HEK293 (cell line): ENCODE results near the gene TCEAL7.

Source experiments
- CTCF ChIA-PET: fragments of 350-600 bp; formaldehyde crosslinking; extraction: SDS; loops from one replicate; lab custom pipeline; 2021; ENCODE audit warnings: antibody characterized with exemption; lab: Yijun Ruan, JAX
- POLR2A ChIA-PET: fragments of 300-600 bp; formaldehyde crosslinking; extraction: SDS; loops from one replicate; lab custom pipeline; 2020; ENCODE audit warnings: antibody characterized with exemption, inconsistent platforms; lab: Yijun Ruan, JAX
- H3K27ac ChIP-seq: fragments of 200-500 bp; sonication (Bioruptor generic); 2 replicates; pipeline ENCODE4 v1.5.1; 2014; ENCODE audit warnings: low read depth, low read length, control low read depth, inconsistent platforms; ENCODE audit errors: extremely low read depth
- H3K36me3 ChIP-seq, 2 experiments: fragments of 200-500 bp in 1 of 2; sonication (Bioruptor generic) in 1 of 2; 1 replicate in 1 of 2; 2 replicates in 1 of 2; pipeline ENCODE4 v1.5.1; 2014 to 2017; ENCODE audit warnings: inconsistent platforms in 2 of 2, low read length in 2 of 2; ENCODE audit not compliant: control insufficient read depth in 2 of 2, insufficient read depth in 1 of 2
- H3K4me1 ChIP-seq: fragments of 200-500 bp; sonication (Bioruptor generic); 2 replicates; pipeline ENCODE4 v1.5.1; 2014; ENCODE audit warnings: mild to moderate bottlenecking, low read length, inconsistent platforms; ENCODE audit not compliant: control insufficient read depth, insufficient read depth
- H3K4me3 ChIP-seq: 2 replicates; pipeline ENCODE4 v1.5.1; 2011; ENCODE audit warnings: low read depth, mild to moderate bottlenecking, control low read depth, low read length, moderate library complexity
- H3K9me3 ChIP-seq: fragments of 200-500 bp; sonication (Bioruptor generic); 2 replicates; pipeline ENCODE4 v1.5.1; 2014; ENCODE audit warnings: low read depth, low read length, inconsistent platforms; ENCODE audit not compliant: control insufficient read depth, insufficient read depth
- GLIS1 ChIP-seq: fragments of 450-650 bp; formaldehyde crosslinking; IDR thresholded peaks from 2 replicates; pipeline ENCODE4 v1.5.1; 2016; ENCODE audit warnings: missing biosample characterization, missing genetic modification characterization
- GLIS2 ChIP-seq: fragments of 450-650 bp; formaldehyde crosslinking; IDR thresholded peaks from 2 replicates; pipeline ENCODE4 v1.5.1; 2016; ENCODE audit warnings: missing biosample characterization, missing genetic modification characterization
- KLF8 ChIP-seq: fragments of 450-650 bp; formaldehyde crosslinking; IDR thresholded peaks from 2 replicates; pipeline ENCODE4 v1.5.1; 2016; ENCODE audit warnings: missing biosample characterization, missing genetic modification characterization
- SP2 ChIP-seq: fragments of 450-650 bp; formaldehyde crosslinking; IDR thresholded peaks from 2 replicates; pipeline ENCODE4 v1.5.1; 2016; ENCODE audit warnings: missing biosample characterization, missing genetic modification characterization
- SP3 ChIP-seq: fragments of 450-650 bp; formaldehyde crosslinking; IDR thresholded peaks from 2 replicates; pipeline ENCODE4 v1.5.1; 2016; ENCODE audit warnings: missing biosample characterization, missing genetic modification characterization
- ZBTB17 ChIP-seq: fragments of 450-650 bp; formaldehyde crosslinking; IDR thresholded peaks from 2 replicates; pipeline ENCODE4 v1.5.1; 2016; ENCODE audit warnings: missing biosample characterization, missing genetic modification characterization
- ZFP69B ChIP-seq: fragments of 450-650 bp; formaldehyde crosslinking; IDR thresholded peaks from 2 replicates; pipeline ENCODE4 v1.5.1; 2016; ENCODE audit warnings: missing biosample characterization, missing genetic modification characterization
- ZNF133 ChIP-seq: fragments of 450-650 bp; formaldehyde crosslinking; IDR thresholded peaks from 2 replicates; pipeline ENCODE4 v1.5.1; 2016; ENCODE audit warnings: missing biosample characterization, missing genetic modification characterization
- ZNF146 ChIP-seq: fragments of 450-650 bp; formaldehyde crosslinking; IDR thresholded peaks from 2 replicates; pipeline ENCODE4 v1.5.1; 2016; ENCODE audit warnings: missing biosample characterization, missing genetic modification characterization
- ZNF202 ChIP-seq: fragments of 450-650 bp; formaldehyde crosslinking; IDR thresholded peaks from 2 replicates; pipeline ENCODE4 v1.5.1; 2016; ENCODE audit warnings: missing biosample characterization, missing genetic modification characterization, borderline replicate concordance
- ZNF214 ChIP-seq: fragments of 450-650 bp; formaldehyde crosslinking; IDR thresholded peaks from 2 replicates; pipeline ENCODE4 v1.5.1; 2017; ENCODE audit warnings: missing biosample characterization, mild to moderate bottlenecking, missing genetic modification characterization, borderline replicate concordance
- ZNF248 ChIP-seq: fragments of 450-650 bp; formaldehyde crosslinking; IDR thresholded peaks from 2 replicates; pipeline ENCODE4 v1.5.1; 2017; ENCODE audit warnings: missing biosample characterization, missing genetic modification characterization
- ZNF311 ChIP-seq: fragments of 450-650 bp; formaldehyde crosslinking; IDR thresholded peaks from 2 replicates; pipeline ENCODE4 v1.5.1; 2017; ENCODE audit warnings: missing biosample characterization, missing genetic modification characterization, borderline replicate concordance
- ZNF350 ChIP-seq: fragments of 450-650 bp; formaldehyde crosslinking; IDR thresholded peaks from 2 replicates; pipeline ENCODE4 v1.5.0; 2017; ENCODE audit warnings: missing biosample characterization, mild to moderate bottlenecking, missing genetic modification characterization
- ZNF37A ChIP-seq: fragments of 450-650 bp; IDR thresholded peaks from 2 replicates; pipeline ENCODE4 v1.5.1; 2018; ENCODE audit warnings: missing biosample characterization, missing genetic modification characterization
- ZNF48 ChIP-seq: fragments of 450-650 bp; formaldehyde crosslinking; IDR thresholded peaks from 2 replicates; pipeline ENCODE4 v1.5.1; 2016; ENCODE audit warnings: missing biosample characterization, missing genetic modification characterization
- ZNF596 ChIP-seq: fragments of 450-650 bp; IDR thresholded peaks from 2 replicates; pipeline ENCODE4 v1.5.0; 2018; ENCODE audit warnings: missing biosample characterization, mild to moderate bottlenecking, missing genetic modification characterization, moderate library complexity
- ZNF600 ChIP-seq: fragments of 450-650 bp; formaldehyde crosslinking; IDR thresholded peaks from 2 replicates; pipeline ENCODE4 v1.5.1; 2016; ENCODE audit warnings: missing biosample characterization, missing genetic modification characterization
- ZNF624 ChIP-seq: fragments of 450-650 bp; formaldehyde crosslinking; IDR thresholded peaks from 2 replicates; pipeline ENCODE4 v1.5.1; 2017; ENCODE audit warnings: missing biosample characterization, missing genetic modification characterization
- ZNF664 ChIP-seq: fragments of 450-650 bp; formaldehyde crosslinking; IDR thresholded peaks from 2 replicates; pipeline ENCODE4 v1.5.1; 2016; ENCODE audit warnings: missing biosample characterization, missing genetic modification characterization
- ZNF707 ChIP-seq: fragments of 450-650 bp; formaldehyde crosslinking; IDR thresholded peaks from 2 replicates; pipeline ENCODE4 v1.5.1; 2016; ENCODE audit warnings: missing biosample characterization, missing genetic modification characterization
- ZNF776 ChIP-seq: fragments of 450-650 bp; formaldehyde crosslinking; IDR thresholded peaks from 2 replicates; pipeline ENCODE4 v1.5.0; 2017; ENCODE audit warnings: missing biosample characterization, missing genetic modification characterization, borderline replicate concordance
- ZSCAN30 ChIP-seq: fragments of 450-650 bp; IDR thresholded peaks from 2 replicates; pipeline ENCODE4 v1.5.1; 2018; ENCODE audit warnings: missing biosample characterization, mild to moderate bottlenecking, missing genetic modification characterization, moderate library complexity
- TF ChIP-seq, protein P1 (sequence below): fragments of 450-650 bp; formaldehyde crosslinking; IDR thresholded peaks from 2 replicates; pipeline ENCODE4 v1.5.1; 2016; ENCODE audit warnings: missing biosample characterization, missing genetic modification characterization
- TF ChIP-seq, protein P2 (sequence below): fragments of 450-650 bp; formaldehyde crosslinking; IDR thresholded peaks from 2 replicates; pipeline ENCODE4 v1.5.1; 2016; ENCODE audit warnings: missing biosample characterization, missing genetic modification characterization
- TF ChIP-seq, protein P3 (sequence below): fragments of 450-650 bp; formaldehyde crosslinking; IDR thresholded peaks from 2 replicates; pipeline ENCODE4 v1.5.1; 2016; ENCODE audit warnings: missing biosample characterization, missing genetic modification characterization, low read depth
- TF ChIP-seq, protein P4 (sequence below): fragments of 450-650 bp; formaldehyde crosslinking; IDR thresholded peaks from 2 replicates; pipeline ENCODE4 v1.5.1; 2016; ENCODE audit warnings: missing biosample characterization, missing genetic modification characterization
- TF ChIP-seq, protein P5 (sequence below): fragments of 450-650 bp; formaldehyde crosslinking; IDR thresholded peaks from 2 replicates; pipeline ENCODE4 v1.5.1; 2016; ENCODE audit warnings: missing biosample characterization, missing genetic modification characterization
- TF ChIP-seq, protein P6 (sequence below): fragments of 450-650 bp; formaldehyde crosslinking; IDR thresholded peaks from 2 replicates; pipeline ENCODE4 v1.5.1; 2017; ENCODE audit warnings: missing biosample characterization, missing genetic modification characterization

Gene TCEAL7, protein sequence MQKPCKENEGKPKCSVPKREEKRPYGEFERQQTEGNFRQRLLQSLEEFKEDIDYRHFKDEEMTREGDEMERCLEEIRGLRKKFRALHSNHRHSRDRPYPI

DNA sequence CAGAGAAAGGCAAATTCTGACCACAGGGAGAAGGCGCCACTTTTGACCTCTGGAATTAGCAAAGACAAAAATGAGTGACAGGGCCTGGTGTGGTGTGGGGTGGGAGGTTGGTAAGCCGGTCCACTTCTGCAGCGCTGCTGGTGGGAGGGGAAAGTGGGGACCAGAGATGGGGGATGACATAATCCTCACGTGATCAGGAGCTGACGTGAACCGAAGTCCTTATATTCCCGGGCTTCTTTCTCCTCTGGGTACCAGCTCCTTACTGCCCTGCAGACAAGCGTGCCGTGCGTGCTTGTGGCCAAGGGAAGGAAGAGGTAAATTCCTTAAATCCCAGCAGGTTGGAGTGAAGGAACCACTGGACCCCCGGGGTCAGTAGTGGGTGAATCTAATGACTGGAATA lies at the start of gene TCEAL7:
TSS of gene TCEAL7 (plus strand) at position 249 of the 400 bp plus-strand sequence. CDS start 1,165 bp downstream, outside the sequence.
- Histone ChIP-seq H3K9me3 (no peaks in the 10 kb centered on the region), H3K36me3 (no peaks in the 10 kb centered on the region), H3K27ac (no peak within 1 kb of the TSS), H3K4me3 (no peak within 1 kb of the TSS; the same call in 1 of the 2 replicates), H3K4me1 (no peaks in the 10 kb centered on the region)
- TF ChIP-seq ZSCAN30 (no peak), ZBTB17 (tag by site-specific recombination) (no peak), ZNF350 (tag by site-specific recombination) (no peak), ZNF214 (tag by site-specific recombination) (no peak), ZNF664 (no peak), ZFP69B (tag by site-specific recombination) (no peak), ZNF37A (tag by site-specific recombination) (no peak), ZNF311 (tag by site-specific recombination) (no peak), GLIS2 (tag by site-specific recombination) (no peak), KLF8 (tag by site-specific recombination) (0 out of 2 replicates have a peak, but pooled peaks have one; percentile 16), ZNF48 (tag by site-specific recombination) (no peak), ZNF133 (tag by site-specific recombination) (no peak), ZNF202 (tag by site-specific recombination) (no peak), ZNF248 (tag by site-specific recombination) (no peak), ZNF707 (tag by site-specific recombination) (no peak), ZNF146 (tag by site-specific recombination) (no peak), ZNF776 (tag by site-specific recombination) (no peak), SP2 (0 out of 2 replicates have a peak, but pooled peaks have one; percentile 11), GLIS1 (tag by site-specific recombination) (no peak), SP3 (tag by site-specific recombination) (no peak), ZNF624 (no peak), ZNF600 (tag by site-specific recombination) (no peak), ZNF596 (tag by site-specific recombination) (no peak)
- TF ChIP-seq, protein P1, sequence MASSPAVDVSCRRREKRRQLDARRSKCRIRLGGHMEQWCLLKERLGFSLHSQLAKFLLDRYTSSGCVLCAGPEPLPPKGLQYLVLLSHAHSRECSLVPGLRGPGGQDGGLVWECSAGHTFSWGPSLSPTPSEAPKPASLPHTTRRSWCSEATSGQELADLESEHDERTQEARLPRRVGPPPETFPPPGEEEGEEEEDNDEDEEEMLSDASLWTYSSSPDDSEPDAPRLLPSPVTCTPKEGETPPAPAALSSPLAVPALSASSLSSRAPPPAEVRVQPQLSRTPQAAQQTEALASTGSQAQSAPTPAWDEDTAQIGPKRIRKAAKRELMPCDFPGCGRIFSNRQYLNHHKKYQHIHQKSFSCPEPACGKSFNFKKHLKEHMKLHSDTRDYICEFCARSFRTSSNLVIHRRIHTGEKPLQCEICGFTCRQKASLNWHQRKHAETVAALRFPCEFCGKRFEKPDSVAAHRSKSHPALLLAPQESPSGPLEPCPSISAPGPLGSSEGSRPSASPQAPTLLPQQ (tag by site-specific recombination): peak; percentile 55; the same call in 1 of the 2 replicates
- TF ChIP-seq, protein P2, sequence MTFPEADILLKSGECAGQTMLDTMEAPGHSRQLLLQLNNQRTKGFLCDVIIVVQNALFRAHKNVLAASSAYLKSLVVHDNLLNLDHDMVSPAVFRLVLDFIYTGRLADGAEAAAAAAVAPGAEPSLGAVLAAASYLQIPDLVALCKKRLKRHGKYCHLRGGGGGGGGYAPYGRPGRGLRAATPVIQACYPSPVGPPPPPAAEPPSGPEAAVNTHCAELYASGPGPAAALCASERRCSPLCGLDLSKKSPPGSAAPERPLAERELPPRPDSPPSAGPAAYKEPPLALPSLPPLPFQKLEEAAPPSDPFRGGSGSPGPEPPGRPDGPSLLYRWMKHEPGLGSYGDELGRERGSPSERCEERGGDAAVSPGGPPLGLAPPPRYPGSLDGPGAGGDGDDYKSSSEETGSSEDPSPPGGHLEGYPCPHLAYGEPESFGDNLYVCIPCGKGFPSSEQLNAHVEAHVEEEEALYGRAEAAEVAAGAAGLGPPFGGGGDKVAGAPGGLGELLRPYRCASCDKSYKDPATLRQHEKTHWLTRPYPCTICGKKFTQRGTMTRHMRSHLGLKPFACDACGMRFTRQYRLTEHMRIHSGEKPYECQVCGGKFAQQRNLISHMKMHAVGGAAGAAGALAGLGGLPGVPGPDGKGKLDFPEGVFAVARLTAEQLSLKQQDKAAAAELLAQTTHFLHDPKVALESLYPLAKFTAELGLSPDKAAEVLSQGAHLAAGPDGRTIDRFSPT (tag by site-specific recombination): 0 out of 2 replicates have a peak, but pooled peaks have one; percentile 36
- TF ChIP-seq, protein P3, sequence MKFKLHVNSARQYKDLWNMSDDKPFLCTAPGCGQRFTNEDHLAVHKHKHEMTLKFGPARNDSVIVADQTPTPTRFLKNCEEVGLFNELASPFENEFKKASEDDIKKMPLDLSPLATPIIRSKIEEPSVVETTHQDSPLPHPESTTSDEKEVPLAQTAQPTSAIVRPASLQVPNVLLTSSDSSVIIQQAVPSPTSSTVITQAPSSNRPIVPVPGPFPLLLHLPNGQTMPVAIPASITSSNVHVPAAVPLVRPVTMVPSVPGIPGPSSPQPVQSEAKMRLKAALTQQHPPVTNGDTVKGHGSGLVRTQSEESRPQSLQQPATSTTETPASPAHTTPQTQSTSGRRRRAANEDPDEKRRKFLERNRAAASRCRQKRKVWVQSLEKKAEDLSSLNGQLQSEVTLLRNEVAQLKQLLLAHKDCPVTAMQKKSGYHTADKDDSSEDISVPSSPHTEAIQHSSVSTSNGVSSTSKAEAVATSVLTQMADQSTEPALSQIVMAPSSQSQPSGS (tag by site-specific recombination): no peak
- TF ChIP-seq, protein P4, sequence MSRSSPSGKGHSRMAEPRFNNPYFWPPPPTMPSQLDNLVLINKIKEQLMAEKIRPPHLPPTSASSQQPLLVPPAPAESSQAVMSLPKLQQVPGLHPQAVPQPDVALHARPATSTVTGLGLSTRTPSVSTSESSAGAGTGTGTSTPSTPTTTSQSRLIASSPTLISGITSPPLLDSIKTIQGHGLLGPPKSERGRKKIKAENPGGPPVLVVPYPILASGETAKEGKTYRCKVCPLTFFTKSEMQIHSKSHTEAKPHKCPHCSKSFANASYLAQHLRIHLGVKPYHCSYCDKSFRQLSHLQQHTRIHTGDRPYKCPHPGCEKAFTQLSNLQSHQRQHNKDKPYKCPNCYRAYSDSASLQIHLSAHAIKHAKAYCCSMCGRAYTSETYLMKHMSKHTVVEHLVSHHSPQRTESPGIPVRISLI (tag by site-specific recombination): no peak
- TF ChIP-seq, protein P5, sequence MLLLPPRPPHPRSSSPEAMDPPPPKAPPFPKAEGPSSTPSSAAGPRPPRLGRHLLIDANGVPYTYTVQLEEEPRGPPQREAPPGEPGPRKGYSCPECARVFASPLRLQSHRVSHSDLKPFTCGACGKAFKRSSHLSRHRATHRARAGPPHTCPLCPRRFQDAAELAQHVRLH (tag by site-specific recombination): no peak
- TF ChIP-seq, protein P6, sequence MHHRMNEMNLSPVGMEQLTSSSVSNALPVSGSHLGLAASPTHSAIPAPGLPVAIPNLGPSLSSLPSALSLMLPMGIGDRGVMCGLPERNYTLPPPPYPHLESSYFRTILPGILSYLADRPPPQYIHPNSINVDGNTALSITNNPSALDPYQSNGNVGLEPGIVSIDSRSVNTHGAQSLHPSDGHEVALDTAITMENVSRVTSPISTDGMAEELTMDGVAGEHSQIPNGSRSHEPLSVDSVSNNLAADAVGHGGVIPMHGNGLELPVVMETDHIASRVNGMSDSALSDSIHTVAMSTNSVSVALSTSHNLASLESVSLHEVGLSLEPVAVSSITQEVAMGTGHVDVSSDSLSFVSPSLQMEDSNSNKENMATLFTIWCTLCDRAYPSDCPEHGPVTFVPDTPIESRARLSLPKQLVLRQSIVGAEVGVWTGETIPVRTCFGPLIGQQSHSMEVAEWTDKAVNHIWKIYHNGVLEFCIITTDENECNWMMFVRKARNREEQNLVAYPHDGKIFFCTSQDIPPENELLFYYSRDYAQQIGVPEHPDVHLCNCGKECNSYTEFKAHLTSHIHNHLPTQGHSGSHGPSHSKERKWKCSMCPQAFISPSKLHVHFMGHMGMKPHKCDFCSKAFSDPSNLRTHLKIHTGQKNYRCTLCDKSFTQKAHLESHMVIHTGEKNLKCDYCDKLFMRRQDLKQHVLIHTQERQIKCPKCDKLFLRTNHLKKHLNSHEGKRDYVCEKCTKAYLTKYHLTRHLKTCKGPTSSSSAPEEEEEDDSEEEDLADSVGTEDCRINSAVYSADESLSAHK (tag by site-specific recombination): no peak
- ChIA-PET CTCF (interaction anchor here (0.7 to 2.0 kb wide), 4 partner anchors 12 to 134 kb away, joined by 3 to 6 read pairs (median 4); no protein-coding TSS in a partner anchor), POLR2A (interaction anchor here (0.9 to 1.2 kb wide), 2 partner anchors 26 to 75 kb away, joined by 3 to 5 read pairs; partner anchors contain the start of genes TCEAL8 and TCEAL9)
